ENCODE data around the gene ANKS1A. TPM values are rescaled to one million over a fixed set of nuclear protein-coding genes. Genes with fewer than 3 reads are reported as not detected.

Gene ANKS1A
- total and polyA plus RNA-seq, 10 donors = 5.1 to 68.9 (median 45.6) TPM

- Histone ChIP-seq H3K4me1 (peaks cover 8 to 42% (median 16%) of the 10 kb centered on the region in 6 donors), H3K4me3 (no peak overlapping the region), H3K27ac (peak overlapping the region in 4 of 8 donors; percentile 14 to 43 (median 24)), H3K36me3 (peaks cover 0 to 9% (median 0%) of the 10 kb centered on the region in 6 donors), H3K27me3 (replicated peaks in 1 of 7) (no peaks in the 10 kb centered on the region), H3K9me3 (no peaks in the 10 kb centered on the region)
- TF ChIP-seq POLR2AphosphoS5 (IDR thresholded peaks at IDR 0.05) (no peak), CTCF (IDR thresholded peaks at IDR 0.05 in 8 of 11, conservative IDR thresholded peaks at IDR 0.05 in 3 of 11) (no peak), POLR2A (IDR thresholded peaks at IDR 0.05) (no peak)
- DNase-seq = no peak
- WGBS, 5 donors = 83 to 93% (median 89%) methylated on average over 6 of the region's 6 CpGs
- intact Hi-C loops (cut with DNase I; ENCODE audit: low total_unique reads) = no loop called here
Observed at GRCh38 chr6:34917626-34918285, 28.7 kb downstream of the ANKS1A start.

DNA sequence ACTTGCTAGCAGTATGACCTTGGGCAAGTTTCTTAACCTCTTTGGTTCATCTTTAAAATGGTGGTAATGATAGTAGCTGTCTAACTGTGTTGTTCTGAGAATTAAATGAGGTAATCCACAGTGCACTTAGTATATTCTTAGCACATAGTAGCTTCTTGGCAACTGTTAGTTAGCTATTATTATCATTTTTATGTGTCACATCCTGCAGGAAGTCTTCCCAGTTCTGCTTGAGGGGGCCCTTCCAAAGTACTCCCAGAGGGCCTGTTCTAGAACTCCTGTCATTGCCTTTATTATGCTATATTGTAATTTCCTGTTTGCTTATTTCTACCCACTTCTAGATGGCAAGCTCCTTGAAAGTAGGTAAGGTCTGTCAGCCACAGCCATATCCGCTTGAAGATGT, 30.6 kb downstream of the ANKS1A start:
- no peak for DNase-seq
- TF ChIP-seq CTCF (IDR thresholded peaks at IDR 0.05 in 8 of 11, conservative IDR thresholded peaks at IDR 0.05 in 3 of 11) (no peak), POLR2AphosphoS5 (IDR thresholded peaks at IDR 0.05) (no peak), POLR2A (IDR thresholded peaks at IDR 0.05) (no peak)
- 92 to 100% (median 98%) methylated on average over 1 of the region's 1 CpG for WGBS, 5 donors
- Histone ChIP-seq H3K36me3 (peaks cover 0 to 9% (median 0%) of the 10 kb centered on the region in 6 donors), H3K4me3 (no peak overlapping the region), H3K27ac (no peak overlapping the region), H3K9me3 (no peaks in the 10 kb centered on the region), H3K4me1 (peaks cover 3 to 24% (median 10%) of the 10 kb centered on the region in 6 donors), H3K27me3 (replicated peaks in 1 of 7) (no peaks in the 10 kb centered on the region)
- intact Hi-C loops (cut with DNase I; ENCODE audit: low total_unique reads) = no loop called here

DNA sequence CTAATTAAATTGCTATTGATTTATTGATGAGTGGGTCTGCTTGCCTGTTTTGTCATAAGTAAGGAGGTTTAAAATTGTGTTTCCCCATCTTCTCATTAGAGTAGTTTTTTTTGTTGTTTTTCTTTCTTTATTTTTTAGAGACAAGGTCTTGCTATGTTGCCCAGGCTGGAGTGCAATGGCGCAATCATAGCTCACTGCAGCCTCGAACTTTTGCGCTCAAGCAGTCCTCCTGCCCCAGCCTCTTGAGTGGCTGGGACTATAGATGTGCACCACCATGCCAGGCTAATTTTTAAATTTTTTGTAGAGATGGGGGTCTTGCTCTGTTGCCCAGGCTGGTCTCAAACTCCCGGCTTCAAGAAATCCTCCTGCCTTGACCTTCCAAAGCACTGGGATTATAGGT, 31.0 kb downstream of the ANKS1A start:
- H3K4me1 ChIP-seq = peaks cover 3 to 22% (median 10%) of the 10 kb centered on the region in 6 donors
- intact Hi-C loops (cut with DNase I; ENCODE audit: low total_unique reads) = no loop called here
- 83 to 100% (median 95%) methylated on average over 4 of the region's 4 CpGs for WGBS, 5 donors
- TF ChIP-seq POLR2AphosphoS5 (IDR thresholded peaks at IDR 0.05) (no peak), POLR2A (IDR thresholded peaks at IDR 0.05) (no peak), CTCF (IDR thresholded peaks at IDR 0.05 in 8 of 11, conservative IDR thresholded peaks at IDR 0.05 in 3 of 11) (no peak)
- H3K36me3 ChIP-seq = peaks cover 0 to 9% (median 0%) of the 10 kb centered on the region in 6 donors
- H3K9me3 ChIP-seq = no peaks in the 10 kb centered on the region
- no peak overlapping the region for H3K4me3 ChIP-seq
- no peaks in the 10 kb centered on the region for H3K27me3 ChIP-seq (replicated peaks in 1 of 7)
- H3K27ac ChIP-seq = no peak overlapping the region
- DNase-seq = no peak

GRCh38 chr6:34922177-34922663, 33.2 kb downstream of the ANKS1A start:
- Histone ChIP-seq H3K9me3 (no peaks in the 10 kb centered on the region), H3K36me3 (peaks cover 0 to 9% (median 0%) of the 10 kb centered on the region in 6 donors), H3K4me3 (no peak overlapping the region), H3K4me1 (peaks cover 0 to 12% (median 7%) of the 10 kb centered on the region in 6 donors), H3K27me3 (replicated peaks in 1 of 7) (no peaks in the 10 kb centered on the region), H3K27ac (no peak overlapping the region)
- no peak for DNase-seq
- intact Hi-C loops (cut with DNase I; ENCODE audit: low total_unique reads) = no loop called here
- TF ChIP-seq POLR2AphosphoS5 (IDR thresholded peaks at IDR 0.05) = no peak
- no peak for TF ChIP-seq POLR2A (IDR thresholded peaks at IDR 0.05)
- no peak for TF ChIP-seq CTCF (IDR thresholded peaks at IDR 0.05 in 8 of 11, conservative IDR thresholded peaks at IDR 0.05 in 3 of 11)
- WGBS, 5 donors = 76 to 80% (median 78%) methylated on average over 3 of the region's 3 CpGs
